RWPE2 (cell line): Measurements from ENCODE around the gene CFP.
A peak's percentile ranks its signal among the peaks of the same experiment; 100 is the strongest.

ENCODE experiments used
- ATAC-seq: fragments of 200-7000 bp; cut with Tn5 transposase; 3 replicates; pipeline ENCODE4 v1.9.1; 2021; ENCODE audit warnings: low read depth
- DNase-seq: peaks from one replicate; pipeline ENCODE4 v3.0.0-alpha.2; 2020; ENCODE audit warnings: low spot score
- H3K27ac ChIP-seq: fragments of 450-650 bp; 2 replicates; pipeline ENCODE4 v1.5.1; 2017; ENCODE audit warnings: mild to moderate bottlenecking; ENCODE audit not compliant: poor library complexity, severe bottlenecking
- H3K27me3 ChIP-seq: fragments of 250-450 bp; sonication (Bioruptor Pico); 2 replicates; pipeline ENCODE4 v1.5.1; 2021; ENCODE audit warnings: mild to moderate bottlenecking, moderate library complexity; ENCODE audit not compliant: insufficient read depth, poor library complexity, severe bottlenecking
- H3K36me3 ChIP-seq: fragments of 250-450 bp; sonication (Bioruptor Pico); 2 replicates; pipeline ENCODE4 v1.5.1; 2020; ENCODE audit warnings: low read depth, mild to moderate bottlenecking, moderate library complexity
- H3K4me1 ChIP-seq: fragments of 250-450 bp; sonication (Bioruptor Pico); 2 replicates; pipeline ENCODE4 v1.5.1; 2021; ENCODE audit warnings: mild to moderate bottlenecking, moderate library complexity; ENCODE audit not compliant: insufficient read depth, poor library complexity, severe bottlenecking
- H3K4me3 ChIP-seq: fragments of 250-450 bp; sonication (Bioruptor Pico); 2 replicates; pipeline ENCODE4 v1.5.1; 2021; ENCODE audit warnings: mild to moderate bottlenecking, moderate library complexity; ENCODE audit not compliant: severe bottlenecking
- H3K9me3 ChIP-seq: fragments of 250-450 bp; sonication (Bioruptor Pico); 2 replicates; pipeline ENCODE4 v1.5.1; 2021; ENCODE audit warnings: mild to moderate bottlenecking, moderate library complexity; ENCODE audit not compliant: severe bottlenecking
- CTCF ChIP-seq: fragments of 450-650 bp; IDR thresholded peaks from one replicate; pipeline ENCODE4 v1.5.1; 2017; ENCODE audit warnings: mild to moderate bottlenecking, moderate library complexity; ENCODE audit not compliant: poor library complexity, severe bottlenecking

CFP gene

GRCh38 chrX:47577901-47578300 lies 51.8 kb downstream of the CFP start:
- ATAC-seq (no peak), DNase-seq (no peak)
- Histone ChIP-seq H3K27me3 (no peaks in the 10 kb centered on the region), H3K27ac (no peak overlapping the region), H3K36me3 (no peaks in the 10 kb centered on the region), H3K4me1 (peaks cover 12% of the 10 kb centered on the region), H3K4me3 (no peak overlapping the region), H3K9me3 (no peaks in the 10 kb centered on the region)
- TF ChIP-seq CTCF: no peak

- no peak for DNase-seq
- no peak overlapping the region for H3K4me3 ChIP-seq
- peaks cover 16% of the 10 kb centered on the region for H3K4me1 ChIP-seq
- TF ChIP-seq CTCF: no peak
- no peaks in the 10 kb centered on the region for H3K27me3 ChIP-seq
- H3K36me3 ChIP-seq: no peaks in the 10 kb centered on the region; the same call in 1 of the 2 replicates
- H3K9me3 ChIP-seq: no peaks in the 10 kb centered on the region
- no peak for ATAC-seq
- H3K27ac ChIP-seq: no peak overlapping the region
These were observed 52.3 kb downstream of the CFP start for GRCh38 chrX:47577424-47577823.

- Histone ChIP-seq H3K4me3 (no peak overlapping the region), H3K27me3 (no peaks in the 10 kb centered on the region), H3K9me3 (no peaks in the 10 kb centered on the region), H3K27ac (no peak overlapping the region), H3K4me1 (peaks cover 12% of the 10 kb centered on the region), H3K36me3 (peaks cover 8% of the 10 kb centered on the region)
- ATAC-seq (no peak), DNase-seq (no peak)
- TF ChIP-seq CTCF: no peak
These were observed 53.5 kb downstream of the CFP start for GRCh38 chrX:47576021-47576898.

GRCh38 chrX:47574547-47575301 lies 55.0 kb downstream of the CFP start:
- Histone ChIP-seq H3K4me1 (peaks cover 12% of the 10 kb centered on the region), H3K36me3 (peaks cover 10% of the 10 kb centered on the region), H3K27me3 (no peaks in the 10 kb centered on the region), H3K9me3 (no peaks in the 10 kb centered on the region), H3K27ac (peak overlapping the region; percentile 91), H3K4me3 (peak overlapping the region; percentile 54)
- DNase-seq: no peak
- TF ChIP-seq CTCF: no peak
- no peak for ATAC-seq
